ENCODE results near the gene HKDC1. TPM values are rescaled to one million over a fixed set of nuclear protein-coding genes. Genes with fewer than 3 reads are reported as not detected.

The HKDC1 gene
- total RNA-seq, 2 donors from 2014 or later, result 0.35 TPM; not detected in 1

DNA sequence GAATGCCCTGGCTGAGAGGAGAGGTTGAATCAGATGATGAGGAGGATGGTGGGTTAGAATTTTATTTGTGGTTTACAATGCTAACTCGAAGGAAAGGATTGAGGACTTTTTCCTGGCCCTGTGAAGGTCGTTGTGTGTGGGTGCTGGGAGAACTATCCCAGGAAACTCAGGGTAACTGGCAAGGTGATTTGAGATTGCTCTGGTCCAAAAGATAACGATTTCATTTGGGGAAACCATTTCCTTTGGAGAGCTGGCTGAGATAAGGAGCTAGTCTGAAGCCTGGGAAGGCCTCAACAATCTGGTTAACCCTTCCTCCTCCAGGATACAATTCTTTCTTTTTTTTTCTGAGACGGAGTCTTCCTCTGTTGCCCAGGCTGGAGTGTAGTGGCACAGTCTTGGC, 91.2 kb downstream of the HKDC1 start:
- TF ChIP-seq, protein P1, sequence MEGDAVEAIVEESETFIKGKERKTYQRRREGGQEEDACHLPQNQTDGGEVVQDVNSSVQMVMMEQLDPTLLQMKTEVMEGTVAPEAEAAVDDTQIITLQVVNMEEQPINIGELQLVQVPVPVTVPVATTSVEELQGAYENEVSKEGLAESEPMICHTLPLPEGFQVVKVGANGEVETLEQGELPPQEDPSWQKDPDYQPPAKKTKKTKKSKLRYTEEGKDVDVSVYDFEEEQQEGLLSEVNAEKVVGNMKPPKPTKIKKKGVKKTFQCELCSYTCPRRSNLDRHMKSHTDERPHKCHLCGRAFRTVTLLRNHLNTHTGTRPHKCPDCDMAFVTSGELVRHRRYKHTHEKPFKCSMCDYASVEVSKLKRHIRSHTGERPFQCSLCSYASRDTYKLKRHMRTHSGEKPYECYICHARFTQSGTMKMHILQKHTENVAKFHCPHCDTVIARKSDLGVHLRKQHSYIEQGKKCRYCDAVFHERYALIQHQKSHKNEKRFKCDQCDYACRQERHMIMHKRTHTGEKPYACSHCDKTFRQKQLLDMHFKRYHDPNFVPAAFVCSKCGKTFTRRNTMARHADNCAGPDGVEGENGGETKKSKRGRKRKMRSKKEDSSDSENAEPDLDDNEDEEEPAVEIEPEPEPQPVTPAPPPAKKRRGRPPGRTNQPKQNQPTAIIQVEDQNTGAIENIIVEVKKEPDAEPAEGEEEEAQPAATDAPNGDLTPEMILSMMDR (IDR thresholded peaks at IDR 0.05), result no peak
- no peak for DNase-seq (ENCODE audit: low spot score)
- no peak overlapping the region for H3K27ac ChIP-seq
- H3K36me3 ChIP-seq, result no peaks in the 10 kb centered on the region
- no peaks in the 10 kb centered on the region for H3K9me3 ChIP-seq
- no peaks in the 10 kb centered on the region for H3K27me3 ChIP-seq
- no peak overlapping the region for H3K4me3 ChIP-seq
- peaks cover 0 to 10% of the 10 kb centered on the region in 2 donors for H3K4me1 ChIP-seq

DNA sequence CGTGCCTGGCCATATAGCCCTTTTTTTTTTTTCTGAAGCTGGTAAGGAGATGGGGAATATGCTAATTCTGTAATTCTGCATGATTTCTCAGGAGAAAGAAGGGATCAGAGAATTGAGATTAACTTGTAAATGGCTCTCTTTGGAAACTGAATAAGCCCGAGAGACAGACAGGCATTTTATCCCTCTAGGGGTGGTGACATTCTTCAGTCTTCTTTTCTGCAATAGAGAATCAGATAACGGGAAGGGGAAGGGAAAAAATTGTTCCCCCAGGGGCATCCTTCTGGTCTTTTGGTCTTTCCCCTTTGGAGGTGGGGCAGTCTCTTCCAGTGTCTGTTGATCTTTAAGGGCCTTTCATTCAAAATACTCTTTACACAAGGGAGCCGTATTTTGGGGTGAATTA, 92.4 kb downstream of the HKDC1 start:
- Histone ChIP-seq H3K9me3 (no peaks in the 10 kb centered on the region), H3K4me1 (peaks cover 0 to 19% of the 10 kb centered on the region in 2 donors), H3K36me3 (no peaks in the 10 kb centered on the region), H3K27me3 (no peaks in the 10 kb centered on the region), H3K4me3 (no peak overlapping the region), H3K27ac (no peak overlapping the region)
- TF ChIP-seq, protein P1 (IDR thresholded peaks at IDR 0.05), result no peak
- DNase-seq (ENCODE audit: low spot score), result no peak

DNA sequence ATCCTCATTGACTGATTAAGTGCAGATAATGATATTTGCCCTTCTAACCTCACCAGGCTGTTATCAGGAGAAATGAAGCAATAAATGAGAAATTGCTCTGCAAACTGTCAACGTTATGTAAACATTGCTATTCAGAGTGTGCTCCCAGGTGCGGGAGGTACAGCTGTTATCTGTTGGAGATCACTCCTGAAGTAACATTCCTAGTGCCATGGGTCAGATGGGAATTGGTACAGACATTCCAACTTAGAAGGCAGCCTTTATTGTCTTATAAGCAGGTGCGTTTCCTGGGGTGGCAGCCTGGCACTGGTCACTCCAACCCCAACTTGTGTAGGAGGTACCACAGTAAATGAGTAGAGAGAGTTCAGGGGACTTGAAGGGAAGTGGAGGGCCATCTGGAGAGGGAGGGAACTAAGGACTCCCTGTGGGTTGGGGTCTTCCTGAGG, 95.0 kb downstream of the HKDC1 start:
- DNase-seq (ENCODE audit: low spot score), result no peak
- Histone ChIP-seq H3K9me3 (no peaks in the 10 kb centered on the region), H3K27ac (no peak overlapping the region), H3K27me3 (no peaks in the 10 kb centered on the region), H3K36me3 (no peaks in the 10 kb centered on the region), H3K4me3 (no peak overlapping the region), H3K4me1 (peaks cover 0 to 31% of the 10 kb centered on the region in 2 donors)
- TF ChIP-seq, protein P1 (IDR thresholded peaks at IDR 0.05), result no peak

DNA sequence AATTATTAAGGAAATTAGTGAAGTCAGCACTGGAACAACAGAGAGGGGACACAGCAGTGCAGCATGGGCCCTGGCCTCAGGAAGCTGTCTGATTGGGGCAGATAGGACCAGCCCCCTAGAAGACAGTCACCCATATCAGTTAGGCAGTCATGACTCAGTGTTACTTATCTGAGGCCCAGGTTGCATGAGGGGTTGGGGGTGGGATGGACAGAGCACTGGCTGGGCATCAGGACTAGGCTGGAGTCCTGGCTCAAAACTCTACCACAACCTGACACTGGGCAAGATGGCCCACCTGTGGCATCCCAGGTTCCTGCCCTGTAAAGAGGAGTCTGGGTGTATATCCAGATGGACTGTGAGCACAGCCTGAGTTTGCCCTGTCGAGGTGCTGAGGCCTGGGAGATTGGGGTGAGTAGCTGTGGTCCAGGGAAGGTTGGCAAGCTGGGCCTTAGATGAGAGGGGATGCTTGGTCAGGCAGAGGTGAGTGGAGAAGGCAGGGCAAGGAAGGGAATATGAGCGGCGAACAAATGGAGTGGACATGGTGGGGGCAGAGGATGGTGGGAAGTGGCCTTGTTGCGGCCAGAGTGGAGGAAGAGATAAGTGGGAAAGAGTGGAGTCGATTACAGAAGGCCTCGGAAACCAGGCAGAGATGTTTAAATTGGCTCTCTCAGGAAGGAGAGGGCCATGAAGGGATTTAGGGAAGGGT, 95.6 kb downstream of the HKDC1 start:
- no peak for DNase-seq (ENCODE audit: low spot score)
- Histone ChIP-seq H3K36me3 (no peaks in the 10 kb centered on the region), H3K27ac (no peak overlapping the region), H3K4me3 (no peak overlapping the region), H3K4me1 (peaks cover 0 to 37% of the 10 kb centered on the region in 2 donors), H3K9me3 (no peaks in the 10 kb centered on the region), H3K27me3 (no peaks in the 10 kb centered on the region)
- TF ChIP-seq, protein P1 (IDR thresholded peaks at IDR 0.05), result no peak

DNA sequence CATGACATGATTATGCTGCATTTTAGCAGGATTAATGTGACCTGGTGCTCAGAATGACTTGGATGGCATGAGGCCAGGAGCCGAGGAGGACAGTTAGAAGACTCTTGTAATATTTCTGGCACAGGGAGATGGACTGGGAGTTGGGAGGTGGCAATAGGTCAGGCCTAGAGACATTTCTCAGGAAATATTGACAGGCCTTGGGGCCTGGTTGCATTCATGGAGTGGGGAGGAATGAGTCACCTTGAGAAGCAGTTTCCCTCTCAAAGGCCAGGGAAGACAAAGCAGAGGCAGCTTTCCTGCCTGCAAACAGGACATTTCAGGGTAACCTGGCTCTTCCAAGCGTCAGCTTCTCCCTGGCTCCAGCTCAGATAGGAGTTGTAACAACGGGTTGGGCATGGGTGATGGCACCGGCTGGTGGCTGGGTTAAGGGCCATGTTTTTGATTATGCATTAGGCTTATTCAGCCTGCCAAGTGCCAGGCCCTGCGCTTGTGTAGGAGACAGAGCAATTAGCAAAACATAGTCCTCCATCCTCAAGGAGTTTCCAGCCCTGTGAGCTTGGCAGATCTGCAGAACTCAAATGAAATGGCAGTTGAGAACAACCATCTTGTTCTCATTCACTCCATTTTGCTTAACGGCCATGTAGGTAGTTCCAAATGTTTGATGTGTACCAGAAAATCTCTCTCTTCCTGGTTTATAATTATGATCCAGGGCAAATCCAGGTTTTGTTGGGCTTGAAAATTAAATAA, 96.4 kb downstream of the HKDC1 start:
- TF ChIP-seq, protein P1 (IDR thresholded peaks at IDR 0.05), result no peak
- Histone ChIP-seq H3K36me3 (no peaks in the 10 kb centered on the region), H3K27me3 (no peaks in the 10 kb centered on the region), H3K4me3 (no peak overlapping the region), H3K9me3 (no peaks in the 10 kb centered on the region), H3K27ac (no peak overlapping the region), H3K4me1 (peaks cover 0 to 39% of the 10 kb centered on the region in 2 donors)
- DNase-seq (ENCODE audit: low spot score), result no peak

Other genes with a start within 250 kb of the HKDC1 start
- 10 to 100 TPM; 36.4 to 48.8 TPM for gene KIFBP, start 231.5 kb upstream of the HKDC1 start, total RNA-seq
- 100 to 1,000 TPM in 1 of 2 donors, 10 to 100 TPM in 1; 79.4 to 124 TPM for gene SRGN, start 132.2 kb upstream of the HKDC1 start, total RNA-seq
- gene VPS26A, start 96.2 kb upstream of the HKDC1 start, total RNA-seq, result 10 to 100 TPM; 19.3 to 20.1 TPM
- 10 to 100 TPM; 20.8 to 27.2 TPM for gene SUPV3L1, start 40.1 kb upstream of the HKDC1 start, total RNA-seq
- gene HK1, start 58.2 kb downstream of the HKDC1 start, total RNA-seq, result 100 to 1,000 TPM; 186 to 228 TPM
- under 1 TPM; 0.24 to 0.41 TPM for gene TACR2, start 196.6 kb downstream of the HKDC1 start, total RNA-seq
- gene TSPAN15, start 231.1 kb downstream of the HKDC1 start, total RNA-seq, result 1 to 10 TPM; 6.6 to 7.7 TPM

Data from right atrium auricular region (tissue), 2 donors.